Measurements from ENCODE around the gene PHACTR3. TPM values are rescaled to one million over a fixed set of nuclear protein-coding genes. Genes with fewer than 3 reads are reported as not detected.

The PHACTR3 gene
- total RNA-seq, 5 donors from 2014 or later (not counting 1 experiment from before 2014, with no cell fraction given) = not detected

DNA sequence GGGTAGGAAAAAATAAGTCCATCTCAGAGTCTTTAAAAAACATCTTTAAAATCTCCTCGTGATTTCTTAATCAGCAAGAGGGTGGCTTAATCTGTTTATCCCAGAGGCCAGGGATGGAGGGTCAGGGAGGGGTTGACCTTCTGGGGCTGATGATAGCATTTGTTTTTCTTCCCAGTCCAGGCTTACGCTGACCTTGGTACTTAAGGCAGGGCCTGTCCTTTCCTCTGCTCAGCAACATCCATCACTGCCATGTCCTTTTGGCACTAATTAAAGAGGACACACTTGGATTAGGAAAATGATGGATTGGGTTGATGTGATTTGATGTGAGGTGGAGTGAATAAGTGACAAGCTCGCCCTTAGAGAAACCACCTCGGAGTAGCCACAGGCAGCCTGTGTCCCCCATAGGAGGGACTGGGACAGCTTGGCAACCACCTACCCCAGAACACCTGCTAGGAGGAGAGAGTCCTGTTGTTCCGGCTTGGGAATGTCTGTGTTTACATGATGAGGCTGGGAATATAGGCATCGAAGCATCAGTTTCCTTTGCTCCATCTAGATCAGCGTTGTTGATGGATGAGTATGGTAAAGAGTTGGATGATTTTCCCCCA lies 44.2 kb downstream of the PHACTR3 start:
- Mint-ChIP-seq H3K36me3 (no peaks in the 10 kb centered on the region), H3K9me3 (peaks cover 0 to 5% (median 3%) of the 10 kb centered on the region in 3 donors), H3K27ac (no peak overlapping the region), H3K4me3 (no peak overlapping the region), H3K27me3 (peaks cover 5 to 25% of the 10 kb centered on the region in 2 donors), H3K4me1 (no peaks in the 10 kb centered on the region)
- H3K36me3 ChIP-seq (ENCODE audit: control insufficient read depth in 2 of 2, extremely low read depth in 1 of 2, insufficient read depth in 1 of 2, low read length in 1 of 2) = no peaks in the 10 kb centered on the region
- no peak for DNase-seq
- ATAC-seq (replicated peaks in 1 of 4) = no peak
- H3K4me3 ChIP-seq (ENCODE audit: control insufficient read depth in 1 of 2, extremely low read depth in 1 of 2, low read length in 1 of 2) = no peak overlapping the region
- no peaks in the 10 kb centered on the region for H3K9me3 ChIP-seq
- H3K27ac ChIP-seq (ENCODE audit: low read length) = no peak overlapping the region
- WGBS (ENCODE audit: insufficient coverage) = 65% methylated on average over 2 of the region's 7 CpGs
- H3K4me1 ChIP-seq (ENCODE audit: control insufficient read depth in 1 of 2, extremely low read depth in 1 of 2, insufficient read depth in 2 of 2, low read length in 2 of 2) = no peaks in the 10 kb centered on the region
- ChIA-PET CTCF (no interaction called here), POLR2A (no interaction called here)
- peaks cover 0 to 10% of the 10 kb centered on the region in 2 experiments for H3K27me3 ChIP-seq (replicated peaks in 1 of 2; ENCODE audit: control insufficient read depth in 2 of 2, extremely low read depth in 1 of 2, insufficient read depth in 2 of 2, low read length in 1 of 2)

DNA sequence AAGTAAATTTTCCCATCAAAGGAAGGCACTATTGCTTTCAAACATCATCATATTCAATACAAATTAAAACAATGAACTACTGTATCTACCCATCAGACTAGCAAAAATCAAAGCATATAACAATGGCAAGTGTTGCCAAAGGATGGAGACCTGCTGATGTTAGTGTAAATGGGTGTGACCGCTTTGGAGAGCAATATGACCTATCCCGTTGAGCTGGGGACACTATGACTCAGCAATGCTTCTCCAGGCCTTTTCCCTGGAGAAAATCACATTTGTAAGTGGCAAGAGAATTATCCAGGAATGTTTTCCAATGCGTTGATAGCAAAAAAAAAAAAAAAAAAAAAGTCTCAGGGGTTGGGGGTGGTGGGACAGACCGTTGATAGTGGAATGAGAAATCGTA lies 46.1 kb downstream of the PHACTR3 start:
- H3K27ac Mint-ChIP-seq = no peak overlapping the region
- peaks cover 2 to 5% (median 3%) of the 10 kb centered on the region in 3 donors for H3K9me3 Mint-ChIP-seq
- no peaks in the 10 kb centered on the region for H3K36me3 ChIP-seq (ENCODE audit: control insufficient read depth in 2 of 2, extremely low read depth in 1 of 2, insufficient read depth in 1 of 2, low read length in 1 of 2)
- H3K27ac ChIP-seq (ENCODE audit: low read length) = no peak overlapping the region
- no peaks in the 10 kb centered on the region for H3K36me3 Mint-ChIP-seq
- WGBS (ENCODE audit: insufficient coverage) = 75% methylated on average over 4 of the region's 5 CpGs
- DNase-seq = no peak
- no peak overlapping the region for H3K4me3 ChIP-seq (ENCODE audit: control insufficient read depth in 1 of 2, extremely low read depth in 1 of 2, low read length in 1 of 2)
- CTCF ChIA-PET = no interaction called here
- no peaks in the 10 kb centered on the region for H3K4me1 ChIP-seq (ENCODE audit: control insufficient read depth in 1 of 2, extremely low read depth in 1 of 2, insufficient read depth in 2 of 2, low read length in 2 of 2)
- peaks cover 0 to 5% of the 10 kb centered on the region in 2 experiments for H3K27me3 ChIP-seq (replicated peaks in 1 of 2; ENCODE audit: control insufficient read depth in 2 of 2, extremely low read depth in 1 of 2, insufficient read depth in 2 of 2, low read length in 1 of 2)
- H3K4me3 Mint-ChIP-seq = no peak overlapping the region
- no peak for ATAC-seq (replicated peaks in 1 of 4)
- no peaks in the 10 kb centered on the region for H3K4me1 Mint-ChIP-seq
- H3K27me3 Mint-ChIP-seq = peaks cover 5 to 28% of the 10 kb centered on the region in 2 donors
- POLR2A ChIA-PET = no interaction called here
- H3K9me3 ChIP-seq = no peaks in the 10 kb centered on the region

DNA sequence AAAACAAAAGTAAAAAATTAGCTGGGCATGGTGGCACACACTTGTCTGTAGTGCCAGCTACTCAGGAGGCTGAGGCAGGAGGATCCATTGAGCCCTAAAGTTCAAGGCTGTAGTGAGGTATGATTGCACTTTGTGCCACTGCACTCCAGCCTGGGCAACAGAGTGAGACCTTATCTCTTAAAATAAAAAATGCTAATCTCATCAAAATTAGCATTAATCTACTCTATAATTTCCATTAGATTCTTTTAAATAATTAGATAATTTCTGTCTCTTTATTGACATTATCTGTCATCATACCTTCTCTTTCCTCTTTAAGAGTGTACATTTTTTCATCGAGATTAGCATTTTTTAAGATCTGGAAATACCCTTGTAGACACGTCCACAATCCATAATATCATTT lies 48.0 kb downstream of the PHACTR3 start:
- H3K9me3 ChIP-seq = no peaks in the 10 kb centered on the region
- no peak for ATAC-seq (replicated peaks in 1 of 4)
- no peaks in the 10 kb centered on the region for H3K4me1 Mint-ChIP-seq
- no peak overlapping the region for H3K27ac ChIP-seq (ENCODE audit: low read length)
- no peak overlapping the region for H3K4me3 Mint-ChIP-seq
- peaks cover 5 to 20% (median 16%) of the 10 kb centered on the region in 3 donors for H3K9me3 Mint-ChIP-seq
- POLR2A ChIA-PET = no interaction called here
- H3K27ac Mint-ChIP-seq = no peak overlapping the region
- WGBS (ENCODE audit: insufficient coverage) = no CpG with 5 or more reads among the region's 2 CpGs
- H3K4me1 ChIP-seq (ENCODE audit: control insufficient read depth in 1 of 2, extremely low read depth in 1 of 2, insufficient read depth in 2 of 2, low read length in 2 of 2) = no peaks in the 10 kb centered on the region
- no peak for DNase-seq
- H3K36me3 Mint-ChIP-seq = no peaks in the 10 kb centered on the region
- H3K27me3 ChIP-seq (replicated peaks in 1 of 2; ENCODE audit: control insufficient read depth in 2 of 2, extremely low read depth in 1 of 2, insufficient read depth in 2 of 2, low read length in 1 of 2) = peaks cover 0 to 5% of the 10 kb centered on the region in 2 experiments
- H3K36me3 ChIP-seq (ENCODE audit: control insufficient read depth in 2 of 2, extremely low read depth in 1 of 2, insufficient read depth in 1 of 2, low read length in 1 of 2) = no peaks in the 10 kb centered on the region
- H3K27me3 Mint-ChIP-seq = peaks cover 5 to 28% of the 10 kb centered on the region in 2 donors
- CTCF ChIA-PET = no interaction called here
- H3K4me3 ChIP-seq (ENCODE audit: control insufficient read depth in 1 of 2, extremely low read depth in 1 of 2, low read length in 1 of 2) = no peak overlapping the region

- DNase-seq (no peak), ATAC-seq (replicated peaks in 1 of 4) (no peak)
- ChIA-PET POLR2A (no interaction called here), CTCF (no interaction called here)
- Mint-ChIP-seq H3K4me3 (no peak overlapping the region), H3K36me3 (no peaks in the 10 kb centered on the region), H3K9me3 (peaks cover 21 to 43% (median 25%) of the 10 kb centered on the region in 3 donors), H3K27ac (no peak overlapping the region), H3K27me3 (peaks cover 6 to 11% of the 10 kb centered on the region in 2 donors), H3K4me1 (no peaks in the 10 kb centered on the region)
- H3K9me3 ChIP-seq = peaks cover 4% of the 10 kb centered on the region
- no peaks in the 10 kb centered on the region for H3K4me1 ChIP-seq (ENCODE audit: control insufficient read depth in 1 of 2, extremely low read depth in 1 of 2, insufficient read depth in 2 of 2, low read length in 2 of 2)
- H3K27me3 ChIP-seq (replicated peaks in 1 of 2; ENCODE audit: control insufficient read depth in 2 of 2, extremely low read depth in 1 of 2, insufficient read depth in 2 of 2, low read length in 1 of 2) = peaks cover 0 to 8% of the 10 kb centered on the region in 2 experiments
- no peak overlapping the region for H3K27ac ChIP-seq (ENCODE audit: low read length)
- H3K4me3 ChIP-seq (ENCODE audit: control insufficient read depth in 1 of 2, extremely low read depth in 1 of 2, low read length in 1 of 2) = no peak overlapping the region
- no peaks in the 10 kb centered on the region for H3K36me3 ChIP-seq (ENCODE audit: control insufficient read depth in 2 of 2, extremely low read depth in 1 of 2, insufficient read depth in 1 of 2, low read length in 1 of 2)
These were observed 52.1 kb downstream of the PHACTR3 start for GRCh38 chr20:59656417-59656816.

GRCh38 chr20:59657459-59658046 lies 53.2 kb downstream of the PHACTR3 start:
- no peaks in the 10 kb centered on the region for H3K4me1 ChIP-seq (ENCODE audit: control insufficient read depth in 1 of 2, extremely low read depth in 1 of 2, insufficient read depth in 2 of 2, low read length in 2 of 2)
- no peak for DNase-seq
- H3K27ac ChIP-seq (ENCODE audit: low read length) = no peak overlapping the region
- no peak overlapping the region for H3K4me3 ChIP-seq (ENCODE audit: control insufficient read depth in 1 of 2, extremely low read depth in 1 of 2, low read length in 1 of 2)
- H3K27ac Mint-ChIP-seq = no peak overlapping the region
- no peaks in the 10 kb centered on the region for H3K36me3 ChIP-seq (ENCODE audit: control insufficient read depth in 2 of 2, extremely low read depth in 1 of 2, insufficient read depth in 1 of 2, low read length in 1 of 2)
- POLR2A ChIA-PET = no interaction called here
- no peaks in the 10 kb centered on the region for H3K4me1 Mint-ChIP-seq
- peaks cover 15 to 18% of the 10 kb centered on the region in 2 donors for H3K27me3 Mint-ChIP-seq
- WGBS (ENCODE audit: insufficient coverage) = no CpG with 5 or more reads among the region's 1 CpG
- H3K9me3 ChIP-seq = peaks cover 4% of the 10 kb centered on the region
- ATAC-seq (replicated peaks in 1 of 4) = no peak
- no peak overlapping the region for H3K4me3 Mint-ChIP-seq
- H3K36me3 Mint-ChIP-seq = no peaks in the 10 kb centered on the region
- peaks cover 0 to 13% of the 10 kb centered on the region in 2 experiments for H3K27me3 ChIP-seq (replicated peaks in 1 of 2; ENCODE audit: control insufficient read depth in 2 of 2, extremely low read depth in 1 of 2, insufficient read depth in 2 of 2, low read length in 1 of 2)
- peaks cover 21 to 43% (median 25%) of the 10 kb centered on the region in 3 donors for H3K9me3 Mint-ChIP-seq
- CTCF ChIA-PET = no interaction called here

DNA sequence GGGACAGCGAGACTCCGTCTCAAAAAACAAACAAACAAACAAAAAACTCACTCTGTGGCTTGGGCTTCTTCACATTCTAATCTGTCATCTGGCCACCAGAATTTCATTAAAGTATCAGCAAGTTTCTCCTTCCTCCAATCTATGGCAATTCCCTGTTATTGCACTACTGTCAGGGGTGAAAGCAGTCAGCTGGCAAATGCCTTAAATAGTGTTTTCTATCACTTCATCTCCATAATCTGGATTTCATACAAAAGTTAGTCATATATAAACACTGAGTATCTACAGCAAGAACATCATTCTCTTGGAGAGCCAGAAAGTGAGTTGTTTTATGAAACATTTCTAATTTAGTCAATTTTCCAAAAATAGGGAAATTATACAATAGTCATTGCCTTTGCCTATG lies 56.1 kb downstream of the PHACTR3 start:
- Mint-ChIP-seq H3K4me1 (no peaks in the 10 kb centered on the region), H3K36me3 (no peaks in the 10 kb centered on the region), H3K27me3 (peaks cover 16 to 27% of the 10 kb centered on the region in 2 donors), H3K27ac (no peak overlapping the region), H3K4me3 (no peak overlapping the region), H3K9me3 (peaks cover 21 to 41% (median 25%) of the 10 kb centered on the region in 3 donors)
- no peaks in the 10 kb centered on the region for H3K36me3 ChIP-seq (ENCODE audit: control insufficient read depth in 2 of 2, extremely low read depth in 1 of 2, insufficient read depth in 1 of 2, low read length in 1 of 2)
- DNase-seq (no peak), ATAC-seq (replicated peaks in 1 of 4) (no peak)
- CTCF ChIA-PET = no interaction called here
- POLR2A ChIA-PET = no interaction called here
- no peak overlapping the region for H3K27ac ChIP-seq (ENCODE audit: low read length)
- H3K4me3 ChIP-seq (ENCODE audit: control insufficient read depth in 1 of 2, extremely low read depth in 1 of 2, low read length in 1 of 2) = no peak overlapping the region
- peaks cover 0 to 21% of the 10 kb centered on the region in 2 experiments for H3K27me3 ChIP-seq (replicated peaks in 1 of 2; ENCODE audit: control insufficient read depth in 2 of 2, extremely low read depth in 1 of 2, insufficient read depth in 2 of 2, low read length in 1 of 2)
- peaks cover 4% of the 10 kb centered on the region for H3K9me3 ChIP-seq
- WGBS (ENCODE audit: insufficient coverage) = 83% methylated on average over 1 of the region's 2 CpGs
- no peaks in the 10 kb centered on the region for H3K4me1 ChIP-seq (ENCODE audit: control insufficient read depth in 1 of 2, extremely low read depth in 1 of 2, insufficient read depth in 2 of 2, low read length in 2 of 2)
